Left forelimb (tissue), 1 donor: ENCODE results near the gene GPR75.

Source experiments
- DNase-seq: peaks from one replicate; pipeline ENCODE4 v3.0.0-alpha.2; 2018; ENCODE audit warnings: low spot score

The GPR75 gene

DNA sequence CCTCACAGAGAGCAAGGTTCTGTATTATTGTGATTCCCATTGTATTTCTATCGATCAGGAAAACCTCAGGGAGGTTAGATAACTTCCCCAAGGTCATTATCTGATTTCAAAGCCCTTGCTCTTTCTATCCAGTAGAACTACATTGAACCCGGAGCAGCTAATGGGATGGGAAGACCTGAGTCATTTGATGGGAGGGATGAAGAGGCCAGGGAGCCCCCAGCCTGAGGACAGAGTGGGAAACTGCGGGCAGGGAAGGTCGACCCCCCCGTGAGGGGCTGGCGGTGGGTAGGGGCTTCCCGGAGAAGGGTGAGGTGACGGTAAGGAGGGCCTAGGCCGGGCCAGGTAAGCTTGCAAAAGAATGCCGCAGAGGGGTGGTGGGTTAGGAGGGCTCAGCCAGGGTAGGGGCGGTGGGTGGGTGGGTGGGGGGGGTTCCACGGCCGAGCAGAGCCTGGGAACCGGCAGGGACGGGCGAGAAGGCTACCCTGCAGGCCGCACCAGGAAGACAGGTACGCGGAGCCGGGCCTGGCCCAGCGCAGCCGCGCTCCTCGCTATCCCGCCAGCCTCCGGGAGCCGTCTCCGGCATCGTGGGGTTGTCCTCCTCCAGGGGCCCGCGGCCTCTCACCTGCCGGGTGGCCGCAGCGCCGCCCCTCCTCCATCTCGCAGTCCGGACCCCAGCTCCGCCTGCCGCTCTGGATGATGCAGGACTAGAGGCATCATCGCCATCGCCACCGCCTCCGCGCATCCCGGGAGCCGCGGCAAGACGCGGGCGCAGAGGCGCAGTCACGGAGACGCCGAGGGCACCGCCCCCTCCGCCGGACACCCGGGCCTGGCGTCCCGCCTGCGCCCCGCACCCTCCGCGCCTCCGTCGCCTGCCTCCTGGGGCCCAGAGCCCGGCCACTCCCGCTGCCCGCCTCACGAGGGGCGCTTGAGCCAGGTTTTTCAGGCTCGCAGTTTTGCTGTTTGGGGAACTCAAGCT is at the start of gene GPR75:
Gene GPR75, minus strand, starts transcription at position 762 of the 976 bp plus-strand sequence. CDS start 5,211 bp downstream, outside the sequence.
- no peak for DNase-seq

DNA sequence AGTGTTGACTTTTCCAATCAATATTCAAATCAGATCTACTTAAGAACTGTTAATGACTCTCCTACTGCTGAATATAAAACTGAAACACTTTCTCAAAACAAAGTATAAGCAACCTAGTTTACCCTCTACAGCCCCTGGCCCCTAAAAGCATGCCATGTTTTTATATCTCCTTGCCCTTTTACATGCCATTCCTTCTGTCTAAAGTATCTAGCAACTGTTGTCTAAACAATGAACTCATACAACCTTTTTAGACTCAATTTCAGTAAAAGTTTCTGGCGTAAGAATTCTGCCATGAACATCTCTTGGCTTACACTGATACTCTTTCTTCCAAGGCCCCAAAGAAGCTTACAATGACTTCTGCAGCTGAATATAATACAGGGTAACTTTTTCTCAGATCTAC is 47.8 kb upstream of the GPR75 start:
- DNase-seq: no peak

GRCh38 chr2:53905396-53905795 is 45.6 kb upstream of the GPR75 start:
- DNase-seq: no peak

- no peak for DNase-seq
These were observed 43.2 kb upstream of the GPR75 start for GRCh38 chr2:53903011-53903410.

DNA sequence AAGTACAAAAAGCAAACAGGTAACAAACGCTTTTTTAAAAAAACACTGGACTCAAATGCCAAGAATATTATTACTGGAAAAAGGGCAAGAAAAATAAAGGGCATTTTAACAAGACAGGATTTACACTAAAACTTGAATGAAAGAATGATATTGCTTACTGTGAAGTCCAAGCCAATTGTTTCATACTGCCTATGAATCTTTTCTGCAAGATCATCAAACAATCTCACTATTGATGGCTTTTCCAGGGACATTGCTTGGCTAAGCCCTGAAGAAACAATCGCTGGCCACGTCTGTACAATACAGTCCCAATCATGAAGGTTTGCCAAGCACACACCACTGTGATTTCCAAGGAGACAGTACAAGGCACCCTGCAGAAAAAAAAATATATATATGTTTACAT is 41.4 kb upstream of the GPR75 start:
- no peak for DNase-seq

DNA sequence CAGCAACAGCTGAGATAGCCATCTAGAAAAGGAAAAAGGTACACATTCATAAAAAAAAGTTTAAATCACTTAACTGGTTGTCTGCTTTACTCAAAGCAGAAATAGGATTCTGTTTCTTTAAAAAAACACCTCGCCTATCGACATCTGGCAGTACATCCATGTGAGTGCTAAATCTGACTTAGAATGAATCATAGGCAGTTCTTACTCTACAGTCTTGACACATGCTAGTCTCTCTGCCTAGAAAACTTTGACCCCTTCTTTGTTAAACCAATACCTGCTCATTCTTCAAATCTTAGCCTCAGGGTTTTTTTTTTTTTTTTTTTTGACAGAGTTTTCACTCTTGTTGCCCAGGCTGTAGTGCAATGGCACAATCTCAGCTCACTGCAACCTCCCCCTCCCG is 37.1 kb upstream of the GPR75 start:
- DNase-seq: no peak

DNA sequence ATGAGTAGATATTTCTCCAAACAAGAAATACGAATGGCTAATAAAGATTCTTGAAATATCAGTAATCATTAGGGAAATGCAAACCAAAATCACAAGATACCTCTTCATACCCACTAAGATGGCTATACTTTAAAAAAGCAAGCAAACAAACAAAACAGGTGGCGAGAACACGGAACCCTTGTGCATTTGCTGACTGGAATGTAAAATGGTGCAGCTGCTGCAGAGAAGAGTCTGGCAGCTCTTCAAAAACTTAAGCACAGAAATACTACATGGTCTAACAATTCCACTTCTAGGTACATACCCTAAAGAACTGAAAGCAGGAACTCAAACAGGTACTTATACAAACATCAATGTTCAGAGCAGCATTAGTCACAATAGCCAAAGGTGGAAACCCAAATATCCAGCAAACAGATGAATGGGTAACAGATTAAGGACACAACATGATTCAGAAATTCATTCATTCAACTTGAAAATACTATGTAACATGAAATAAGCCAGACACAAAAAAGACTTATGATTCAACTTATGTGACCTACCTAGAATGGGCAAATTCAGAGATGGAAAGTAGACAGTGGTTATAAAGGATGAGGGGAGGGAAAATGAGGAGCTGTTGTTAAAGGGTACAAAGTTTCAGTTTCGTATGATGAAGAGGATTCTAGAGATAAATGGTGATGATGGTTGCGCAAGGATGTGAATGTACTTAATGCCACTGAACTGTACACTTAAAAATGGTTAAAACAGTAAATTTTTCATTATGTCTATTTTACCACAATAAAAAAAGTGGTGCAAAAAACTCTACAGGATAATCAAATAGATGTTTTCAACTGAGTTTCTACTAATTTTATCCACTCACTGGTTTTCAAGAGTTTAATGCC is 26.9 kb upstream of the GPR75 start:
- DNase-seq: no peak

DNA sequence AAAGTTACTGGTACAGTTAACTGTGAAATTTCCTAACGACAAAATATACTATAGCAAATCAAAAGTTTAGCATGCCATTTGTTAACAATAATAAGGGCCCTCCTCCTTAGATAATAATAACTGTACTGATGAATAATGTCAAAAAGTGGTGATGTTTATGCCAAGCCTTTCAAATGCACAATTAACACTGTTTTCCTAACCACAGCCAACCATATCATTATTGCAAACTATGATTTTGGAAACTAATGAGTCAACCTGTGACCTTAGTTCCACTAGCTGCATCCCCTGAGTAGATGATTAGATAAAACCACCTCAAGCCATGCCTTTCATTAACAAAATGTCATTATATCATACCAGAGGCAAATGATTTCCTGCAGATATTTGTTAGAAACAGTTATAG is 25.1 kb upstream of the GPR75 start:
- DNase-seq: no peak

- no peak for DNase-seq
These were observed 22.2 kb upstream of the GPR75 start for GRCh38 chr2:53881986-53882385.

DNA sequence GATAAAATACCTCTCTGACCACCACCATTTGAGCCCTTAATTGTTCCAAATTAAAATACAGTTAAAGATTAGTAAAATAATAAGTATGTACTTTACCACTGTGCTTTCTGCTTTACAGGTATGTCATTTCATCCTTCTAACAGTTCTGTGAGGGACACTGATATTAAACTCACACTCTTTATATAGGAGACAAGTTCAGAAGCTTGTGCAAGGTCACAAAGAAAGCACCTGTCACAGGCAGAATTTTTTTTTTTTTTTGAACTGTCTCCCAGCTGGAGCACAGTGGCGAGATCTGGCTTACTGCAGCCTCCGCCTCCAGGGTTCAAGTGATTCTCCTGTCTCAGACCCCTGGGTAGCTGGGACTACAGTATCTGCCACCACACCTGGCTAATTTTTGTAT is 21.6 kb upstream of the GPR75 start:
- DNase-seq: no peak

GRCh38 chr2:53880756-53881155 is 21.0 kb upstream of the GPR75 start:
- no peak for DNase-seq

DNA sequence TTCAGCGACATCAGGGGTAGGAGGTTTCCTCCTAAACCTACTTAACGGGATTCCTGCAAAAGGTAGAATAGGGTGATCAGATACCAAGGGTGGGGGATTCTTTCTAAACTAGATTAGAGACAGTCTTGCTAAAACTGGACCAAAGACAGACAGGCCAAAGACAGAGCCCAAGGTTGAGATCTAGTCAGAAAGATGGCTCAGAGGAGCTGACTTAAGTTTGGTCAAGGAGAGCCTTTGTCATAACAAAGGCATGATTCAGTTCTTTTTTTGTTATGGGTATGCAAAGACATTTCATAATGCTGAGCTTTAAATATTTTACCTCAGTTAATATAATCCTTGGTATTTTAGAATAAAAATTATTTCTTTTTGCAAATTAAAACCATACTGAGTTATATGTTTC is 17.8 kb upstream of the GPR75 start:
- DNase-seq: no peak

DNA sequence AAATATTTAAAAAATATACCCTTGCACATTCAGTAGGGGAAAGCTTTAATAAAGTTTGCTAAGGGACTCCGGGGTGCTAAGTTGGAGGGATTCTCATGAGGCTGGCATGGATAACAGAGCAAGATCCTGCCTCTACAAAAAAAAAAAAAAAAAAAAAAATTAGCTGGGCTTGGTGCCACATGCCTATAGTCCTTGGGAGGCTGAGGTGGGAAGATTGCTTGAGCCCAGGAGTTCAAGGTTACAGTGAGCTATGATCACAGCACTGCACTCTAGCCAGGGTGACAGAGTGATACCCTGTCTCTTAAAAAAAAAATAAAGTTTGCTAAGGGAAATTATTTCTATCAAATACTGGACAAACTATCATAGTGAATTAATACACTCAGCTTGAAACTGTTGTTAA is 17.3 kb upstream of the GPR75 start:
- no peak for DNase-seq

- DNase-seq: no peak
These were observed 14.7 kb upstream of the GPR75 start for GRCh38 chr2:53874401-53874950.

GRCh38 chr2:53867773-53868172 is 8.0 kb upstream of the GPR75 start:
- DNase-seq: no peak

GRCh38 chr2:53867169-53867568 is 7.4 kb upstream of the GPR75 start:
- DNase-seq: no peak

- no peak for DNase-seq
These were observed 6.2 kb upstream of the GPR75 start for GRCh38 chr2:53865962-53866361.

DNA sequence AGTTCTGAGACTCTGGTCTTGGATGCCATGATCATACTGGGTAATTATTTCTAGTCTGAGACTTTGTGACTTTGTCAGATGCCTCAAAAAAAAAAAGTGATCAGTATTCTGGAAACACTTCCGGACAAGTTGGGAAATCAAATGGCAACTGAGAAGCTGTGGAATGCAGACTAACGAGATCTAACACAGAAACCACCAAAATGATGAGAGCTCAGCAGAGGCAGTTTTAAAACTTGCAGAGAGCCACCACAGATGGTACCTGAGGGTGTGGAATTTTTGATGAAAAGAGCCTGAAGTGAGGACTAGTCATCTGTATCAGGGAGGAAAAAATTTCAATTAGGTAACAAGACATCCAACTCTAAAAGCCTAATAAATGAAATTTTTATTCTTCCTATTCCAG is 5.5 kb upstream of the GPR75 start:
- no peak for DNase-seq

DNA sequence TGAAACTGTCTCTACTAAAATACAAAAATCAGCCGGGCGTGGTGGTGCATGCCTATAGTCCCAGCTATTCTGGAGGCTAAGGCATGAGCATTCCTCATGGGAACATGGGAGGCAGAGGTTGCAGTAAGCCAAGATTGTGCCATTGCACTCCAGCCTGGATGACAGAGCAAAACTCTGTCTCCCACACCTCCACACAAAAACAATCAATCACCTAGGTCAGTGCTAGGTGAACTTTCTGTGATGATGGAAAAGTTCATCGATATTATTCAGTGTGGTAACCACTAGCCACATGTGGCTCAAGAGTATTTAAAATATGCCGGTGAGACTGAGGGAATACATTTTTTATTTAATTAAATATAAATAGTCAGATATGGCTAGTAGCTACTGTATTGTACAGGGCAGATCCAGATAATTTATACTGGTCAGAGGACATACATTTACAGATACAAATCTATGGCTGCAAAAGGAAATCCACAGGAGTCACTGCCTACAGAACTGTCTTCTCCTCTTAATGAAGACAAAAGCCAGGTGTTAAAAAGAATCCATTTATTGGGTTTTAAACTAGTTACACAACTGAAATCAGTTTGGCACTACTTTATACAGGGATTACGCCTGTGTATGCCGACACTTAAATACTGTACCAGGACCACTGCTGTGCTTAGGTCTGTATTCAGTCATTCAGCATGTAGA is 3.9 kb upstream of the GPR75 start:
- DNase-seq: no peak

GRCh38 chr2:53861824-53862223 is 2.1 kb upstream of the GPR75 start:
- no peak for DNase-seq

DNA sequence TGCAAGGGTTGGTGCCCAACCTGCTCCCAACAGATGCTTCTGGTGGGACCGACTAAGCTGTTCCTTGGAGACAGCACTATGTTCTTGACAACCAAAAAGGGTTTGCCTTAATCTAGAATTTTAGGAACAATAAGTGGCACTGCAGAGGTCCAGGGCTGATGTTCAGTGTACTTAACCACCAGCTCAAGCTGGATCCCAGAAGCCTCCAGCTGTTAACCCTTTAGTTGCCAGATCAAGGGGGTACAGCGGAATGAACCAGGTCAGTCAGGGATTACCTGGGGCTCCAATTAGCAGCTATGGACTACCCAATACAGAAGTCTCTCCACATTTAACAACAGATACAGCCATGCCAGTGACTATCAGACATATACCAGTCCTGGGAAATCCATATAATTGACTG is 3.5 kb downstream of the GPR75 start:
- DNase-seq: no peak

- no peak for DNase-seq
These were observed 5.1 kb downstream of the GPR75 start for GRCh38 chr2:53854678-53855077.
